Left lung (tissue), 10 donors: ENCODE results near the gene SDK1. TPM values are rescaled to one million over a fixed set of nuclear protein-coding genes. Genes with fewer than 3 reads are reported as not detected.

ENCODE experiments used
- ATAC-seq: fragments of 200-7000 bp; cut with Tn5 transposase; one replicate; pipeline ENCODE4 v1.9.1; 2020; ENCODE audit warnings: moderate library complexity
- DNase-seq, 4 donors: peaks; one replicate each; pipeline ENCODE4 v3.0.0-alpha.2; 2013 to 2020
- H3K27ac ChIP-seq, 2 donors: fragments of 200-600 bp; sonication (generic) in 1 of 2; one replicate each; pipeline versions ENCODE4 v1.5.0 to v1.8.0; 2020 to 2021
- H3K27me3 ChIP-seq, 2 donors: fragments of 200-600 bp; sonication (generic) in 1 of 2; one replicate each; pipeline versions ENCODE4 v1.5.0 to v1.8.0; 2020 to 2021
- H3K36me3 ChIP-seq, 2 donors: fragments of 200-600 bp; sonication (generic) in 1 of 2; one replicate each; pipeline versions ENCODE4 v1.5.0 to v1.8.0; 2020 to 2021
- H3K4me1 ChIP-seq, 2 donors: fragments of 200-600 bp; one replicate each; pipeline ENCODE4 v1.8.0; 2021
- H3K4me3 ChIP-seq, 2 donors: fragments of 200-600 bp; sonication (generic) in 1 of 2; one replicate each; pipeline versions ENCODE4 v1.5.0 to v1.8.0; 2020 to 2021; ENCODE audit warnings: mild to moderate bottlenecking in 1 of 2
- H3K9me3 ChIP-seq, 2 donors: fragments of 200-600 bp; sonication (generic) in 1 of 2; one replicate each; pipeline versions ENCODE4 v1.5.0 to v1.8.0; 2020 to 2021
- intact Hi-C, 2 donors: fragments of 100-400 bp; cut with DNase I; formaldehyde crosslinking; loops; one replicate each; pipeline versions ENCODE4 v1.11.2 to v1.14.2; 2022
- polyA plus RNA-seq, 6 donors: library from polyadenylated mRNA; unstranded; fragments of 120-200 nt; gene quantifications; one replicate each; pipeline ENCODE4 v1.2.1, GENCODE V29; 2013; ENCODE audit not compliant: insufficient read length in 6 of 6
- total RNA-seq, 2 donors: library from RNA; stranded (reverse); fragmentation: NEBNext Ultra II Directional; extraction: Animal tissue kit (Norgen Biotek cat#: 25700); gene quantifications; one replicate each; pipeline ENCODE4 v1.2.1, GENCODE V29; 2021
- TF ChIP-seq, protein P1 (sequence below), 2 donors: fragments of 200-600 bp; sonication (generic) in 1 of 2; IDR thresholded peaks; one replicate each; pipeline versions ENCODE4 v1.5.0 to v1.8.0; 2021; ENCODE audit warnings: antibody characterized with exemption in 2 of 2
- donor health status: DM: no; HTN: yes; CAD: no.
- donor health status: DM: no; HTN: no; CAD: no.

Gene SDK1
- total and polyA plus RNA-seq, 8 donors = 5.5 to 17.6 (median 13.0) TPM

- Histone ChIP-seq H3K27ac (no peak overlapping the region), H3K27me3 (no peaks in the 10 kb centered on the region), H3K9me3 (no peaks in the 10 kb centered on the region), H3K4me3 (no peak overlapping the region), H3K4me1 (no peaks in the 10 kb centered on the region), H3K36me3 (no peaks in the 10 kb centered on the region)
- TF ChIP-seq, protein P1, sequence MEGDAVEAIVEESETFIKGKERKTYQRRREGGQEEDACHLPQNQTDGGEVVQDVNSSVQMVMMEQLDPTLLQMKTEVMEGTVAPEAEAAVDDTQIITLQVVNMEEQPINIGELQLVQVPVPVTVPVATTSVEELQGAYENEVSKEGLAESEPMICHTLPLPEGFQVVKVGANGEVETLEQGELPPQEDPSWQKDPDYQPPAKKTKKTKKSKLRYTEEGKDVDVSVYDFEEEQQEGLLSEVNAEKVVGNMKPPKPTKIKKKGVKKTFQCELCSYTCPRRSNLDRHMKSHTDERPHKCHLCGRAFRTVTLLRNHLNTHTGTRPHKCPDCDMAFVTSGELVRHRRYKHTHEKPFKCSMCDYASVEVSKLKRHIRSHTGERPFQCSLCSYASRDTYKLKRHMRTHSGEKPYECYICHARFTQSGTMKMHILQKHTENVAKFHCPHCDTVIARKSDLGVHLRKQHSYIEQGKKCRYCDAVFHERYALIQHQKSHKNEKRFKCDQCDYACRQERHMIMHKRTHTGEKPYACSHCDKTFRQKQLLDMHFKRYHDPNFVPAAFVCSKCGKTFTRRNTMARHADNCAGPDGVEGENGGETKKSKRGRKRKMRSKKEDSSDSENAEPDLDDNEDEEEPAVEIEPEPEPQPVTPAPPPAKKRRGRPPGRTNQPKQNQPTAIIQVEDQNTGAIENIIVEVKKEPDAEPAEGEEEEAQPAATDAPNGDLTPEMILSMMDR (IDR thresholded peaks at IDR 0.05) = no peak
- DNase-seq (no peak), ATAC-seq (no peak)
- intact Hi-C loops = no loop called here
Observed at GRCh38 chr7:4134631-4135030, 833.6 kb downstream of the SDK1 start.

DNA sequence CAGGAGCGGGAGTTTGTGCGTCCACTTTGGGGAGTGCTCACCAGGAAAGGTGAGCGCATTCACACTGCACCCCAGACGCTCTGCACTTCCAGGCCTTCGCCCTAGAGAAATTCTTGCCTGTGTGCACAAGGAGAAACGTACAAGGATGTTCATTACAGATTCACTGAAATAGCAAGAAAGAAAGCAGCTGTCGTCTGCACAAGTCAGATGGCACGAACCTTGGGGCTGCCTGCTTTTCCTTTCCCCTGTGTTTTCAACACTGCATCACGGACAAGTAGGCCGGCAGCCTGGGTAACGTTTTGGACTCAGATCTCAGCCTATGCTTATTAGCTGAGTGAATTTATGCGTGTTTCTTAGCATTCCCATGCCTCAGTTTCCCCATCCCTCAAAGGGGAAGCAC lies 834.2 kb downstream of the SDK1 start:
- intact Hi-C loops = no loop called here

DNA sequence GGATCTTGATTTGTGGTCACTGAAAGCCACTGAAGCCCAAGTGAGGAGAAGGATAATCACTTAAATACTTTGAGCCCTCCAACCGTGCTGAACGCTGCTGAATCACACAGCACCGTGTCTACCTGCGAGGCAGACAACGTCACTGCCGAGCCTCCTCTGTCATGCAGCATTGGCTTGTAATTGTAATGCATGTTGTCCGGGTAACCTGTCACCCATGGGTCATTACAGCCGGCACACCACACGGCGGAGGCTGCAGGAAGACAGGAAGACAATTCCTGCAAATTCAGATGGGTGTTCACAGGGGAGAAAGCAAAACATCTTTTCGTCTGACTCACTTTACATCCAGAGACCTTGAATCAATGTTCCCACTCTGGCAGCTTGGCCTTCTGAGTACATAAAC lies 835.0 kb downstream of the SDK1 start:
- Histone ChIP-seq H3K36me3 (no peaks in the 10 kb centered on the region), H3K4me1 (no peaks in the 10 kb centered on the region), H3K4me3 (no peak overlapping the region), H3K27me3 (no peaks in the 10 kb centered on the region), H3K9me3 (no peaks in the 10 kb centered on the region), H3K27ac (no peak overlapping the region)
- DNase-seq (no peak), ATAC-seq (no peak)
- TF ChIP-seq, protein P1 (IDR thresholded peaks at IDR 0.05) = no peak
- intact Hi-C loops = no loop called here

More for the DNA sequence above, 834.2 kb downstream of the SDK1 start:
- Histone ChIP-seq H3K27me3 (no peaks in the 10 kb centered on the region), H3K4me1 (no peaks in the 10 kb centered on the region), H3K36me3 (no peaks in the 10 kb centered on the region), H3K4me3 (no peak overlapping the region), H3K27ac (no peak overlapping the region), H3K9me3 (no peaks in the 10 kb centered on the region)
- ATAC-seq = no peak
- TF ChIP-seq, protein P1 (IDR thresholded peaks at IDR 0.05) = no peak
- no peak for DNase-seq

DNA sequence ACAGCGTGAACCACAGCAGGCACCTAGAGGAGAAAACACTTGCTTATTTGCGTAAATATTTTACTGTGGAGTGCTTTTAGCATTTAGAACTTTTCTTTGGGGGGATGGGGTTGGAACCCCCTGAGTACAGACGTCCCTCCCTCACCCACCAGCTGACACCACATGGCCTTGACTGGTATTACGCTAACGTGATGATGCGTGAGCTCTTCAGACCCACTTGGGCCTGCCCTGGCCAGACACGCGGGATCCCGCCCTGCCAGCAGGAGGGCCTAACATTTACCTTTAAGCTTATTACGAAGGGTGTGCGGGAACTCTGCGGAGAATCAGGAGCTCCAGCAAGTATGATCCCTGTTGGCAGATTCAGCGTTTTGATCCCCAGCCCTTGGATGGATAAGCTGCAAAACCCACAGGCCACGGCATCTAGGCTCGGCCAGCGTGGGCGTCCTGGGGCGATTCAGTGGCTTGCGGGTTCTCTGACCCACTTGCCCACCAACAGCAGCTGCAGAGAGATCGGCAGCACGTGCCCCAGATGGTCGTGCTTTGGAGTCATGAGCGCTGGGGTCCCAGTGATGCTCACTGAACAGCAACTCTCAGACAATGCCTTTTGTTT lies 835.6 kb downstream of the SDK1 start:
- H3K36me3 ChIP-seq = no peaks in the 10 kb centered on the region
- ATAC-seq = no peak
- intact Hi-C loops = no loop called here
- no peaks in the 10 kb centered on the region for H3K4me1 ChIP-seq
- peak in 1 of 4 donors; percentile 3 for DNase-seq
- TF ChIP-seq, protein P1 (IDR thresholded peaks at IDR 0.05) = no peak
- H3K27me3 ChIP-seq = no peaks in the 10 kb centered on the region
- H3K27ac ChIP-seq = no peak overlapping the region
- no peaks in the 10 kb centered on the region for H3K9me3 ChIP-seq
- no peak overlapping the region for H3K4me3 ChIP-seq

DNA sequence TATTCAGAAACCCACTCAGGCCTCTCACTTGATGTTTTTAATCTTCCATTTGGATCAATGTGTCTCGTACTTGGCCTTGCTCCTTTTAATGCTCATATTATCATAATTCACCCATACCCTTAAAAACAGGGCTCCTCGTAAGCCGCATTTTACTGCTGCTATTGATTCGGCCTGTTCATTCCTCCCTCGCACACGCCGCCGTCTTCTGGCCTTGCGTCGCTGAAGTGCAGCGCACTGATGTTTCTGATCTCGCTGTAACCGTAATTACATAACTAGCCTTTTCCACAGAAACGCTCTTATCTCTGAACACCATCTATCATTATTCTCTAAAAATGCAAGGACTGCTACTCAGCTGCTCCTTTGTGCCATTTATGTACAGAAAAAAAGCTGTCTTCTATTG lies 836.5 kb downstream of the SDK1 start:
- intact Hi-C loops = no loop called here
- Histone ChIP-seq H3K9me3 (no peaks in the 10 kb centered on the region), H3K36me3 (no peaks in the 10 kb centered on the region), H3K4me3 (no peak overlapping the region), H3K4me1 (no peaks in the 10 kb centered on the region), H3K27me3 (no peaks in the 10 kb centered on the region), H3K27ac (no peak overlapping the region)
- TF ChIP-seq, protein P1 (IDR thresholded peaks at IDR 0.05) = no peak
- DNase-seq (no peak), ATAC-seq (no peak)
